ENCODE measurements around the gene EFS. TPM values are rescaled to one million over a fixed set of nuclear protein-coding genes. Genes with fewer than 3 reads are reported as not detected.
A peak's percentile ranks its signal among the peaks of the same experiment; 100 is the strongest.

The EFS gene
- total RNA-seq, 1 donor from 2014 or later, result 69.6 TPM

GRCh38 chr14:23324455-23324846 lies 40.5 kb downstream of the EFS start:
- H3K27me3 Mint-ChIP-seq, result no peaks in the 10 kb centered on the region
- no peak for TF ChIP-seq CTCF (IDR thresholded peaks at IDR 0.05; ENCODE audit: unreplicated experiment)
- DNase-seq (ENCODE audit: low spot score, unreplicated experiment), result no peak
- H3K9me3 Mint-ChIP-seq (ENCODE audit: low read depth), result no peaks in the 10 kb centered on the region
- H3K36me3 Mint-ChIP-seq (ENCODE audit: insufficient read depth), result peaks cover 23% of the 10 kb centered on the region
- no peak overlapping the region for H3K4me3 Mint-ChIP-seq (ENCODE audit: low read depth)
- peaks cover 21% of the 10 kb centered on the region for H3K4me1 Mint-ChIP-seq (ENCODE audit: low read depth)
- H3K27ac Mint-ChIP-seq, result peak overlapping the region; percentile 37

- Mint-ChIP-seq H3K36me3 (ENCODE audit: insufficient read depth) (peaks cover 23% of the 10 kb centered on the region), H3K4me3 (ENCODE audit: low read depth) (no peak overlapping the region), H3K9me3 (ENCODE audit: low read depth) (no peaks in the 10 kb centered on the region), H3K4me1 (ENCODE audit: low read depth) (peaks cover 21% of the 10 kb centered on the region), H3K27ac (no peak overlapping the region), H3K27me3 (no peaks in the 10 kb centered on the region)
- TF ChIP-seq CTCF (IDR thresholded peaks at IDR 0.05; ENCODE audit: unreplicated experiment), result no peak
- no peak for DNase-seq (ENCODE audit: low spot score, unreplicated experiment)
Observed at GRCh38 chr14:23323838-23324454, 41.0 kb downstream of the EFS start.

- Mint-ChIP-seq H3K9me3 (ENCODE audit: low read depth) (no peaks in the 10 kb centered on the region), H3K4me1 (ENCODE audit: low read depth) (peaks cover 21% of the 10 kb centered on the region), H3K36me3 (ENCODE audit: insufficient read depth) (peaks cover 23% of the 10 kb centered on the region), H3K27ac (peak overlapping the region; percentile 99), H3K4me3 (ENCODE audit: low read depth) (peak overlapping the region; percentile 98), H3K27me3 (no peaks in the 10 kb centered on the region)
- TF ChIP-seq CTCF (IDR thresholded peaks at IDR 0.05; ENCODE audit: unreplicated experiment), result no peak
- DNase-seq (ENCODE audit: low spot score, unreplicated experiment), result no peak
Observed at GRCh38 chr14:23322568-23323517, 42.1 kb downstream of the EFS start.

- Mint-ChIP-seq H3K4me1 (ENCODE audit: low read depth) (peaks cover 21% of the 10 kb centered on the region), H3K27ac (peak overlapping the region; percentile 99), H3K9me3 (ENCODE audit: low read depth) (no peaks in the 10 kb centered on the region), H3K4me3 (ENCODE audit: low read depth) (peak overlapping the region; percentile 98), H3K27me3 (no peaks in the 10 kb centered on the region), H3K36me3 (ENCODE audit: insufficient read depth) (peaks cover 23% of the 10 kb centered on the region)
- DNase-seq (ENCODE audit: low spot score, unreplicated experiment), result peak; percentile 34
- TF ChIP-seq CTCF (IDR thresholded peaks at IDR 0.05; ENCODE audit: unreplicated experiment), result no peak
Observed at GRCh38 chr14:23321572-23322547, 43.1 kb downstream of the EFS start.
